Measurements from ENCODE around the gene CTSC. TPM values are rescaled to one million over a fixed set of nuclear protein-coding genes. Genes with fewer than 3 reads are reported as not detected.

The CTSC gene
- total RNA-seq, 1 experiment from 2014 or later: 359 TPM

- Histone ChIP-seq H3K14ac (ENCODE audit: insufficient read depth, low read length) (no peak overlapping the region), H3K4ac (ENCODE audit: low read depth, low read length) (no peak overlapping the region), H4K8ac (replicated peaks; ENCODE audit: insufficient read length, low read depth, low read length) (no peak overlapping the region), H3K4me1 (ENCODE audit: insufficient read depth, low read length) (no peaks in the 10 kb centered on the region), H4K91ac (ENCODE audit: insufficient read length, low read depth, low read length) (no peak overlapping the region), H3K79me2 (ENCODE audit: insufficient read depth, low read length) (no peaks in the 10 kb centered on the region), H4K5ac (ENCODE audit: insufficient read length, low read depth, low read length) (no peak overlapping the region), H2BK20ac (ENCODE audit: low read depth, low read length, poor library complexity, severe bottlenecking) (no peak overlapping the region), H3K27ac (ENCODE audit: insufficient read length, low read depth, low read length) (no peak overlapping the region), H3K56ac (ENCODE audit: insufficient read length, low read depth, low read length) (no peak overlapping the region), H2AK5ac (ENCODE audit: insufficient read length, low read length) (no peak overlapping the region), H3K23ac (ENCODE audit: insufficient read length, low read depth, low read length) (no peak overlapping the region), H3K27me3 (ENCODE audit: insufficient read depth, low read length) (no peaks in the 10 kb centered on the region), H3K9ac (ENCODE audit: extremely low read depth, insufficient read length, low read length) (no peak overlapping the region), H3K9me3 (ENCODE audit: control insufficient read depth, low read depth, low read length) (peaks cover 11% of the 10 kb centered on the region), H2BK5ac (ENCODE audit: insufficient read length, low read length) (no peak overlapping the region), H2BK15ac (ENCODE audit: low read depth, low read length) (no peak overlapping the region), H2BK120ac (ENCODE audit: low read depth, low read length, poor library complexity, severe bottlenecking) (no peak overlapping the region), H3K23me2 (ENCODE audit: insufficient read length, low read depth, low read length, poor library complexity, severe bottlenecking) (no peaks in the 10 kb centered on the region), H2AFZ (ENCODE audit: low read length) (no peak overlapping the region), H3K79me1 (ENCODE audit: insufficient read depth, low read depth, low read length, poor library complexity, severe bottlenecking) (no peaks in the 10 kb centered on the region), H2BK12ac (ENCODE audit: insufficient read length, low read depth, low read length) (no peak overlapping the region), H4K20me1 (ENCODE audit: control insufficient read depth, insufficient read depth, insufficient read length) (no peaks in the 10 kb centered on the region), H3K4me2 (ENCODE audit: insufficient read depth, insufficient read length, low read length) (no peak overlapping the region), H3T11ph (ENCODE audit: low read length) (no peak overlapping the region), H3K18ac (ENCODE audit: insufficient read length, low read depth, low read length) (no peak overlapping the region)
- H3K27me3 Mint-ChIP-seq (ENCODE audit: low read depth): no peaks in the 10 kb centered on the region
- TF ChIP-seq CTCF (conservative IDR thresholded peaks at IDR 0.05): no peak
- no peak overlapping the region for H3K4me3 Mint-ChIP-seq
- H3K4me1 Mint-ChIP-seq: no peaks in the 10 kb centered on the region
- peaks cover 23 to 26% of the 10 kb centered on the region in 2 experiments for H3K9me3 Mint-ChIP-seq
- H3K36me3 Mint-ChIP-seq (ENCODE audit: insufficient read depth in 1 of 3, low read depth in 3 of 3): peaks cover 42 to 61% (median 48%) of the 10 kb centered on the region in 3 experiments
- H3K27ac Mint-ChIP-seq: no peak overlapping the region; a peak in 1 of 7 replicates
- no peak for DNase-seq
These were observed 71.4 kb downstream of the CTSC start for GRCh38 chr11:88266157-88266556.
